NCI-H2081 (cell line): ENCODE data around the gene ANKRD63.
A peak's percentile ranks its signal among the peaks of the same experiment; 100 is the strongest.

ENCODE experiments used
- DNase-seq, 2 experiments: peaks; one replicate each; lab custom pipeline; 2025; lab: John Stamatoyannopoulos, UW

The ANKRD63 gene

DNA sequence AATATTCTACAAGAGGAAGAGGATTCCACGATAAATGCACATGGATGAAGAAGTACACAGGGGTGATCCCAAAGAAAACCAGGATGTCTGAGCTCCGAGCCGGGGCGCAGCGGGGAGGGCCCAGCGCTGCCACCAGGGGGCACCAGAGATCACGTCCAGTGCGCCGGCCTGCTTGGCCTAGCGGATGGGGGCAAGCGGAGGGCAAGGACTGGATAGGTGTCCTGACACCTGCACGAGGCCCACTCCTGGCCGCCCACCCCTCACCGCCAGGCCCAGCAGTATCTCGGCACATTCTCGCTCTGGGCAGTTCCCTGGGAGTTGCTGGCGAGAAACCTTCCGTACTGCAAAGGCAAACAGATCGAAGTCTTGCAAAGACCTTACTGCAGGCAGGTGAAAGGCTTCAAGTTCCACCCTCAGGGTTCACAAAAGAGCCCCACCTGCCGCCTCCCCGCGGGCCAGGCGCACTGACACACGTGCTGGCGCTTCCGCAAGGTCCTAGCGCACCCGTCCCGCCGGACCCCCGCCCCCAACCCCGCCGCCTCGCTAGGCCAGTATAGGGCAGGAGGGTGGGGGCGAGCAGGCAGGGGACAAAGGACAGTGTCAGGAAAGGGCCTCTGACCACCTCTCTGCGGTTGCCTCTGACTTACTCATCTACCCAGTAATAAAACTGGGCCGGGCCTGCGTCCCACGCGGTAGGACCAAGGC, 3.3 kb downstream of the ANKRD63 start:
- DNase-seq = peak; percentile 32 to 40

DNA sequence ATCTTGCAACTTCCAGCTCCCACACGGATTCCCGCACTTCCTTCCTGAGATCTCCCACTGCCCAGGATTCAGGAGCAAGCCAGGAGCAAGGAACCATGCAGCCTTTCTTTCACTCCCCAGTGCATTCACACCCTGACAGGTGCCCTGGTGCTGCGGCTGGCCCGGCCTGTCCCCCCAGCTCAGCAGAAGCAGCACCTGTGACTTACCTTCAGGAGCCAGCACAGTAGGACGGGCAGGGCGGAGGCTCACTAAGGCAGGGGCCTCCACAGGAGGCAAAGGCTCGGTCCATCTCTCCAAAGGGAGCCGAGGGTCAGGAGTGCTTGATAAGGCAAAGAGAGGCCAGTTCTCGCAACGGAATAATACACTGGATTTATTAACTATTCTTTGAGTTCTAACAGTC, 4.8 kb downstream of the ANKRD63 start:
- DNase-seq = no peak

DNA sequence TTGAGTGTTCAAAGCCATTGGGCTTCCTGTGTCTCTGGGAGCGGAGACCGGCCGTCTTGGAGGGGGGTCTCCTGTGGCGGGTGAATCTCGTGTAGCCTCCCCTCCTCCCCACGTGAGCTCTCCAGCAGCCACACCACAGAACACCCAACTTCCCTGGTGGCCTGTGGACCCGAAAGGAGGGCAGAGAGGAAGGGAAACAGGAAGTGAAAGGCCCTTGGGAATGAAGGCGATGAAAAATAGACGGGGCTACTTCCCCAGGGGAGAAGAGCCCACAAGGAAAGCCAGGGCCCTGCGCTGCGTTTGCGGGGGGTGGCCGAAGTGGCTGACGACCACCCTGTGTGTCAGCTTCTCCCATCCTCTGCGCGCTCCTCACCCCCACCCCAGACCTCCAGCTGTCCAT, 5.4 kb downstream of the ANKRD63 start:
- DNase-seq = no peak

DNA sequence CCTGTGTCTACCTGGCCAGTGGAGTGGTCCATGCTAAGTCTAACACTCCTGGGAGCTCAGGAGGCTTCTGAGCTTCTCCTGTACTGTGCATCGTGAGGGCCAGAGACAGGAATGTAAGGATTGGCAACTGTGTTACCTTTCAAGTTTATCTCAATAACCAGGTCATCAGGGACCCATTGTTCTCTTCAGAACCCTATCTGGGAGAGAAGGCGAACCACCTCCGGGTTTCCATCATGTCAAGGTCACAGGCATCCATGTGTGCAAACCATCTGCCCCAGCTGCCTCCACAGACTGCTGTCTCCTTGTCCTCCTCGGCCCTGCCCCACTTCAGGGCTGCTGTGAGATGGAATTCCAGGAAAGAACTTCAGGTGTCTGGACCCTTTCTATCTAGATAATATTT, 5.9 kb downstream of the ANKRD63 start:
- DNase-seq = no peak

DNA sequence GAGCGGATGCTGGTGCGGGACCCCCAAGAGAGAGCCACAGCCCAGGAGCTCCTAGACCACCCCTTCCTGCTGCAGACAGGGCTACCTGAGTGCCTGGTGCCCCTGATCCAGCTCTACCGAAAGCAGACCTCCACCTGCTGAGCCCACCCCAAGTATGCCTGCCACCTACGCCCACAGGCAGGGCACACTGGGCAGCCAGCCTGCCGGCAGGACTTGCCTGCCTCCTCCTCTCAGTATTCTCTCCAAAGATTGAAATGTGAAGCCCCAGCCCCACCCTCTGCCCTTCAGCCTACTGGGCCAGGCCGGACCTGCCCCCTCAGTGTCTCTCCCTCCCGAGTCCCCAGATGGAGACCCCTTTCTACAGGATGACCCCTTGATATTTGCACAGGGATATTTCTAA, 6.9 kb downstream of the ANKRD63 start:
- no peak for DNase-seq

DNA sequence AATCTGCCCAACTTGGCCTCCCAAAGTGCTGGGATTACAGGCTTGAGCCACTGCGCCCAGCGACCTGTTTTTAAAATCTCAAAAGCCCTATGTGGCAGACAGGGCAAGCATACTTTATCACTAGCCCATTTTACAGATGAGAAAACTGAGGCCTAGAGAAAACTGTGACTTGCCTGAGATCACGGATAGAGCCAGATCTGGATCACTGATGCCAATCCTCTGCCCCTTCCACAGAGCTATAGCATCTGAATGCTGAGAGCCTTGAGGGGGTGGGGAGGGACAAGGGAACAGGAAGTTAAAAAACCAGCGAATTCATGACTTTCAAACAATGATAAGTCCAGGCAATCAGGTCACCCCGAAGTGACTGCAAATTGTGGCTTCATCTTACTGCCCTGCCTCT, 7.3 kb downstream of the ANKRD63 start:
- DNase-seq = no peak

DNA sequence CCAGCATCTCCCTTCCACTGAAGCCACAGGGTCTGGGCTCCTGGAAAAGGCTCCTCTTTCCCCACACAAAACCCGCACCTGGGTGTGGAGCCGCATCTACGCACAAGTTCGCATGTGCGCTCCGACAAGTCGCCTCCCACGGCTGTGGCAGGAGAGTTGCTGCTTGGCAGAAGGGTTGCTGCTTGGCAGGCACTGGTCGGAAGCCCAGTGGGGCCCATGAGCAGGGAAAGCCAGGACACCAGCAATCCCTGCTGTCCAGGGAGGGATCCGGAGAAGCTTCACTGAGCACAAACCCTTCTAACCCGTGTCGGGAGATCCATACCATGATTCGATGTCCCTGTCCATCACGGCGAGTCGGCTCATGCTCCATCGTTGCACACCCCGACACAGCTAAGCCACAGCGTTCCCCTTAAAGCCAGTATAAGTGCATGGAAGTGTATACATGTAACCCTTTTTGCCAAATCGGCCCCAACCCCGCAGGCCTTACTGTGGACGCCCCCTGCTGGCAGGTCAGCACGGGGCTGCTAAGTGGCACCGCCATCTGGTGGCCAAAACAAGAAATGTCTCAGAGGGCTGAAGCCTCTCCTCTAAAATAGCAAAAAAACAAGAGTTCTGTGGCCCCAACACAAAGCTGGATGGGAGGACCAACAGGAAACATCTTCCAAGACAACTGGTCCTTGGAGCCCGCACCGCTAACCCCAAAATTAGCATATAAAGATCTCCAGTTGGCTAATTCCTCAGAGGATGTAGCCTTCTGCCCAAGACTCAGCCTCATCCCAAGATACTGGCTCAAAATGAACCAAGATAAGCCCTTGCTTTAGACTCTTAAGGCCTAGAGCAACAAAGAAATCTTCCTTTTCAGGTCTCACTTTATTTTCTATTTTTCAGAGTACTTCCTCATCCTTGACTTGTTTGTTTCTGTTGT, 8.3 kb downstream of the ANKRD63 start:
- peak; percentile 73 to 77 for DNase-seq

DNA sequence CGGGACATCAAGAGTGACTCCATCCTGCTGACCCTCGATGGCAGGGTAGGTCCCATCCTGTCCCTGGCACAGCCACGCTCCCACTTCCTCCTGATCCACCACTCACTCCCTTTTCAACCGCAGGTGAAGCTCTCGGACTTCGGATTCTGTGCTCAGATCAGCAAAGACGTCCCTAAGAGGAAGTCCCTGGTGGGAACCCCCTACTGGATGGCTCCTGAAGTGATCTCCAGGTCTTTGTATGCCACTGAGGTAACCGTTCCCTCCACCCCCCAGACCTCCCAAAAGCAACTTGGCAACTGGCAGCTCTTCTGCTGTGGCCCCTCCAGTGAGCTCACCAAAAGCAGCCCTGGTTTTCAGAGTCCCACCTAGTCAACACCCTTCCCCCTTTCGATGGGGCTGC, 9.4 kb downstream of the ANKRD63 start:
- DNase-seq = no peak

DNA sequence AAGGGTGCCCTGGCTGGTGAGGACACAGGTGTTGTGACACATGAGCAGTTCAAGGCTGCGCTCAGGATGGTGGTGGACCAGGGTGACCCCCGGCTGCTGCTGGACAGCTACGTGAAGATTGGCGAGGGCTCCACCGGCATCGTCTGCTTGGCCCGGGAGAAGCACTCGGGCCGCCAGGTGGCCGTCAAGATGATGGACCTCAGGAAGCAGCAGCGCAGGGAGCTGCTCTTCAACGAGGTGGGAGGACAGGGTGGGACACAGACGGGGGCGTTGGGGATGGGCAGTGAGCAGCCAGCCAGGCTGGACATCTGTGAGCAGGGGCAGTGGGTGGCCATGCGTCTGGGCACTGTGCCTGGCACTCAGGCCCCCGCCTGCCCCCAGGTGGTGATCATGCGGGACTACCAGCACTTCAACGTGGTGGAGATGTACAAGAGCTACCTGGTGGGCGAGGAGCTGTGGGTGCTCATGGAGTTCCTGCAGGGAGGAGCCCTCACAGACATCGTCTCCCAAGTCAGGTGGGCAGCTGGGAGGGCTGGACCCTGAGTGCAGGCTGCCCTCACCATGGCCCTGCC, 10.3 kb downstream of the ANKRD63 start:
- no peak for DNase-seq

DNA sequence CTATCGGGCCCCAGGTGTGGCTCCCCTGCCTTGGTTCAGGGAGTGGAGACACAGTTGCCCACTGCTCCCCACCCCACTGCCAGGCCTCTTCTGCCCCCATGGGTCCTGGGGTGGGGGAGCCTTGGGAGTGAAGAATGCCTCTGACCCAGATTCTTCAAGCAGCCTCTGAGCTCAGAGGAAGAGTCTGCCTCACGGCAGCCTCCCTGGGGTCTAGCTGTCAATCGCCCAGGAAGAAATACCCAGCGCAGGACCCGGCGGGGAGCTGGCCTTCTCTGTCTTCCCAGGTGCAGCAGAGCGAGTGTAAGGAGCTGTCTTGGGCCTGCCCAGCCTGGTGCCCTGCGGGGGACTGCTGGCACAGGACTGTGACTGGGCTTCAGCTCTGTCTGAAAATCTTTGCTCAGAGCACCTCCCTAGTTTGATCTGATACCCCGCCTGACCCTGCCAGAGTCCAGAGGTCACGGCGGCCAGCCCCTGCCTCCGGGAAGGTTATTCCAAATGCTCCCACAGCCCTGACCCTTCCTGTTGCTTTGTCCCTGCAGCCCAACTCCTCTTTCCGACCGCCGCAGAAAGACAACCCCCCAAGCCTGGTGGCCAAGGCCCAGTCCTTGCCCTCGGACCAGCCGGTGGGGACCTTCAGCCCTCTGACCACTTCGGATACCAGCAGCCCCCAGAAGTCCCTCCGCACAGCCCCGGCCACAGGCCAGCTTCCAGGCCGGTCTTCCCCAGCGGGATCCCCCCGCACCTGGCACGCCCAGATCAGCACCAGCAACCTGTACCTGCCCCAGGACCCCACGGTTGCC, 11.0 kb downstream of the ANKRD63 start:
- no peak for DNase-seq

DNA sequence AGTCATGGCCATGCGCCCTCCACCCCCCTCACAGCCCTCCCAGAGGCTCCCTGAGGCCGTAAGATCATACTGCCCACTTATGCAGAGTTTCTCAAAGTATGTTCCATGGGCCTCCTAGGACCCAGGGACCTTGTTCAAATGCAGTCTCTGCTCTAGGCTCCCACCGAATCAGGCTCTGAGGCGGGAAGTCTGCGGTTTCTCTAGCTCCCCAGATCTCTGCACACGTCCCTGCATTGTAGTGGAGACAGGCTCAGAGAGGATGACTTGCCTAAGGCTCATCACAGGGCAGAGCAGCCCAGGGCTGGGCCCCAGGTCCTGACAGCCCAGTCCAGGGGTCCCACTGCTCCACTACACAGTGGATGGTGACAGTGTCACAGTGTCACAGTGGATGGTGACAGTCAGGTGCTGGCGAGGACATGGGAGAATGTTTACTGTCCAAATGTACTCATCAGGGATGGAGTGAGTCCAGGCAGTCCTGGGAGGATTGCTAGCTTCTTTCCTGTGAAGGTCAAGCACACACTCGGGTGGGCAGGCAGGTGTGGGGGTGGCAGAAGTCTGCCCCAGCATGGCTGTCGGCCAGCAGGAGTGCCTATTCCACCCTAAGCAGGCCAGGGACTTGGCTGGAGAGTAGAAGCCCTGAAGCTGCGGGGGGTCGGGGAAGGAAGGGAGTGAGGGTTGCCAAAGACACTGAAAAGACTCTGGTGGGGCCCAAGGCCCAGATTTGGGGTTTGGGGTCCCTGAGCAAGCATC, 12.4 kb downstream of the ANKRD63 start:
- DNase-seq = no peak

DNA sequence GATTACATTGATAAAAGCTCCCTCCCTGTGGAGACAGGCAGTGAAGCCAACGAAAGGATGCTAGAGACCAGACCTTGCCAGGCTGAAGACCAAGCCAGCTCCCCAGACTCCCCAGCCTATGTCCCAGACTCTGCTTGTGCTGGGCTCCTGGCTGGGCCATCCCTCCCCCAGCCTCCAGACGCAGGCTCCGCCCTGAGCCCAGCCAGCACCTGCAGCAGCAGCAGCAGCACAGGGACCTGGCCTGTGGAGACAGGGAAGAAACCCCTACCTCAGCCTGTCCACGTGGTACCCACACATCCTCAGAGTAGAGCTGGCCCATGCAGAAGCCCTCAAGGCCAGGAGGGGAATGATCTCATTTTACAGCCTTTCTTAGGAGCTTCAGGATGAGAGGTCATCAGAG, 13.3 kb downstream of the ANKRD63 start:
- no peak for DNase-seq

DNA sequence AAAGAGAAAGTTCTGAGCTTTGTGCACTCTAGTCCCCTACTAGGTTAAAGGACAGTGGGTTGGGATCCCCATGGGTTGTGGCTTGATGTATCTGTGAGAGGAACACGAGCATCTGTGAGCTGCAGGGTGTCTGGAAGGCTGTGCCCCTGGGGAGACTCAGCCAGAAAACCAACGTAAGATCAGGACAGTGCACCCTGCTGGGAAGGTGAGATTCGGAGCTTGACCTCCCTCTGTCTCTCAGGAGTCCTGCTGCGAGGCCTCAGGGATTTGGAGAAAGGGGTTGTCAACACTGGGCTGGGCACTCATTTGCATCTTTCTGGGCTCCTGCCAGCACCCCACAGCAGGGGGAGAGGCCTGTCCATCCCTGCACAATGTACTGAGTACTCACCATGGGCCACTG, 15.2 kb downstream of the ANKRD63 start:
- DNase-seq = no peak

DNA sequence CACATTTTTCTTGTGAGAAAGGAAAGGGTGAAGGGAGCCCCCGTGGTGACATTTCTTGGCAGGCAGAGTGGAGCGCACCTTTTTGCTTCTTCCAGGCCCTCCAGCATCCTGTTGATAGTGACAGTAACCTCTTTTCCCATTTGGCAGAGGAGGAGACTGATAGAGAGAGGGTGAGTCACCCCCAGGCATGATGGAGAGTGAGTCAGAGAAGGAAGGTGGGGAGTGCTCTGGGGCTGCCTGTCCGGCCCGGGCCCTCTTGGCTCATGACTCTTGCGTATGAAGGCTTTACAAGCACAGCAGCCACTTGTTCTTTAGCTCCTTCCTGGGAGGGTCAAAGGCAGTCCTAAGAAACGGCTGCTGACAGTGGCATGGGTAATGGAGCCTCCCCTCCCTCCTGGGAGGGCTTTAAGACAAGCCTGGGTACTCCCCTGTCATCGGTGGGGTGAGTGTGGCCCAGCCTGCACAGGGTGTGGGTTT, 16.0 kb downstream of the ANKRD63 start:
- DNase-seq = no peak

DNA sequence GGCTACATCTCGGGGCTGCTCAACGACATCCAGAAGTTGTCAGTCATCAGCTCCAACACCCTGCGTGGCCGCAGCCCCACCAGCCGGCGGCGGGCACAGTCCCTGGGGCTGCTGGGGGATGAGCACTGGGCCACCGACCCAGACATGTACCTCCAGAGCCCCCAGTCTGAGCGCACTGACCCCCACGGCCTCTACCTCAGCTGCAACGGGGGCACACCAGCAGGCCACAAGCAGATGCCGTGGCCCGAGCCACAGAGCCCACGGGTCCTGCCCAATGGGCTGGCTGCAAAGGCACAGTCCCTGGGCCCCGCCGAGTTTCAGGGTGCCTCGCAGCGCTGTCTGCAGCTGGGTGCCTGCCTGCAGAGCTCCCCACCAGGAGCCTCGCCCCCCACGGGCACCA, 17.0 kb downstream of the ANKRD63 start:
- no peak for DNase-seq

DNA sequence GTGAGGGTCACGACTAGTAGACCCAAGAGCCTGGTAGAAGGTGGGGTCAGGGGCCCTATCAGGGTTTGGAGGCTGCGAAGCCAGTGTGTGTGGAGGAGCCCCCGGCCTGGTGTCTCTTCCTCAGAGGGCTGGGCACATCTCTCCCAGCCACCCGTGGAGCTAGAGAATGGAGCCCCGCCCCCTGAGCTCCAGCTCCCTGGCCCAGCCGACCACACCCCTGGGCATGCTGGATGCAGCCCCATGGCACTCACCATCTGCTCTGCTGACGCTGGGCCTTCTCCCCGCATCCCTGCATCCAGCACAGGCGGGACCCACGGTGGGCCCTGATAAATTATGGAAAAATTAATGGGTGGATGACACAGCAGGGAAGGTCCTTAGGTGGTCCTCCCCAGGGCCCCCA, 17.5 kb downstream of the ANKRD63 start:
- DNase-seq = no peak

DNA sequence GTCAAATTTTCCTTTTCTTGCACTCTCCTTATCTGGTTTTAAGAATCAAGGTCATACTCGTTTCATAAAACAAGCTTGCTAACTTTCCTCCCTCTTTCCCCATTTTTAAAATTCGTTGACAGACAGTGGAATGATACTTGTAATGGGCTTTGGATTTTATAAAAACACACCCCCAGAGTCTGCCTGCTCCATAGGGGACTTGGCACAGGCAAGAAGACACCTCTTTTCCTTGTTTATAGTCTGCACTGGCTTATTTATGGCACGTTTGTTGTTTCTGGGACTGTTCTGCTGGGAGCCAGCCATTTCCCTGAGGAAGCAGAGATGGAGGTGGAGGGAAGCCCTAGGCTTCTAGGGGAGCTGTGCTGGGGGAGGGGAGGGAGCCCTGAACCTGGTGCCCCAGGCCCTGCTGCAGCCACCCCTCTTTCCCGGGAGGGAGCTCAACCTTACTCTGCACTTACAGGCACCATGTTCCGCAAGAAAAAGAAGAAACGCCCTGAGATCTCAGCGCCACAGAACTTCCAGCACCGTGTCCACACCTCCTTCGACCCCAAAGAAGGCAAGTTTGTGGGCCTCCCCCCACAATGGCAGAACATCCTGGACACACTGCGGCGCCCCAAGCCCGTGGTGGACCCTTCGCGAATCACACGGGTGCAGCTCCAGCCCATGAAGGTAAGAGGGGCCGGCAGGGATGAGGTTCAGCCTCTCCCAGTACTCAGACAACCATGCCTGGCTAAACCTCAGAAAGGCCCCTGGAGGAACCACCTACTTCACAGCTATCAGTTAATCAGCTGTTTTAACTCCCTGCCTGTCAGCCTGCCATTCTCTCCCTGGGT, 18.3 kb downstream of the ANKRD63 start:
- DNase-seq = no peak

DNA sequence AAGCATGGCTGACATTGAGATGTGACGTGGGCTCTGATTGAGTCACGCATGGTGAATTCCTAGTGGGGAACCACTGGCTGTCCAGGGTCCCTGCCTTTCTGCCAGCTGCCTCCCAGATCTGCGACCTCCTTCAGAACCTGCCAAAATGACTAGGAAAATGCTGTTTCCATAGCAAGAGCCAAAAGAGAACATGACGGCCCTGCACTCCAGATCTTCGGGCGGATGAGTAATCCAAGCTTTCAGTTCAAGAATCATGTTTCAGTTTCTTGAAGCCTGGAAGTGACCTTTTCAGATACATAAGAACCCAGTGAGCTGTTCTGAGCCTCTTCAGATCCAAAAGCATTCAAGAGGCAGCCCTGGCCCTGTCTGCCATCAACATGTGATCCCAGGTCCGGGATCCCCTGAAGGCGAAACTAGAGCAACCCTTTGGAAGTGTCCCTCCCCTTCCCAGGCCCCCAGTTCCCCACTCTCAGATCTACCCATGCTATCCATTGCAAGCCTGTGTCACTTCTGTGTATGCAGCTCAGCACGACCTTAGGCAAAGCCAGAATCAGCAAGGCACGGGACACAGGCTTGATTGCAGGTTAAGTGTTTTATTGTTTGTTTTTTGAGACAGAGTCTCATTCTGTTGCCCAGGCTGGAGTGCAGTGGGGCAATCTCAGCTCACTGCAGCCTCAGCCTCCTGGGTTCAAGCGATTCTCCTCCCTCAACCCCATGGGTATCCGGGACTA, 19.7 kb downstream of the ANKRD63 start:
- DNase-seq = no peak

DNA sequence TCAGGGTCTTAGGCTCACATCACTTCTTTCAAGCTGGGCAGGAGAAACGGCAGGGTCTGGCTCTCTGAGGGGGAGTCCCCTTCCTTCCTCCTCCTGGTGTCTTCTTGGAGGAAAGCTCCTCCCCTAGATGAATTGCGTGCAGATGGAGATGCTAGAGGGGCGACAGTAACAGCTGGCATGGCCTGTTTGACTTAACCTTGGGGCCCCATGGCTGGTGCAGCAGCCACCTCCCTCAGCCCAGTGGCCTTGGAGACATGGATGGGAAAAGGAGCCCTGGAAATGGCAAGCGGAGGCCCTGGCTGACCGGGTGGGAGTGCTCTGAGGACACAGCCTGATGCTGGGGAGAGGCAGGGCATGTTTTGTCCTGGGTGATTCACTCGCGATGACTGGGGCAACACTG, 23.8 kb downstream of the ANKRD63 start:
- no peak for DNase-seq

DNA sequence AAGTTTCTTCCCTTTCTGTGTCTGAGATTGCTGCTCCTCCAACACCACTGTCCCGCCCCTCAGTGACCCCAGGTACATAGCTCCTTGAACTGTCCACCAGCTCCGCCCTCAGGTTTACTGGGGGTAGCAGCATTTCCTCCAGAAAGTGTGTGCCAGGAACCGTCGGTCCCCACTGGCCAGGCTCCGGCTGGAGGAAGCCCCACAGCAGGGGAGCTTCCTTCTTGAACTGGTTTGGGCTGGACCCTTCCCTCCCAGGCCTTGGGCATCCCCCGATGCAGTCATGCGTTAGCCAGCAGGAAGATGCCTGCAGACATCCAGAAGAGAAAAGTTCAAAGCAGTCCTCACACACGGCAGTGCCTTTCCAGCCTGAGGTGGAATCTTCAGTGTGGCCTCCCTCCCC, 24.3 kb downstream of the ANKRD63 start:
- DNase-seq = no peak
